AG09309 (cell line): ENCODE results near the gene PARP3.

Source experiments
- DNase-seq: peaks from one replicate; pipeline ENCODE4 v3.0.0-alpha.2; 2010; ENCODE audit warnings: low read depth
- H3K4me3 ChIP-seq: 2 replicates; pipeline ENCODE4 v1.5.1; 2011; ENCODE audit warnings: mild to moderate bottlenecking, low read depth, low read length, moderate library complexity; ENCODE audit not compliant: control insufficient read depth
- TF ChIP-seq, protein P1 (sequence below): IDR thresholded peaks from 2 replicates; pipeline ENCODE4 v1.5.1; 2011; ENCODE audit warnings: mild to moderate bottlenecking, low read depth, low read length, inconsistent platforms; ENCODE audit not compliant: insufficient read depth, control insufficient read depth; ENCODE audit errors: missing control alignments

PARP3 gene

GRCh38 chr3:51929420-51930003 lies 12.7 kb upstream of the PARP3 start:
- no peak for DNase-seq
- H3K4me3 ChIP-seq, result no peak overlapping the region
- TF ChIP-seq, protein P1, sequence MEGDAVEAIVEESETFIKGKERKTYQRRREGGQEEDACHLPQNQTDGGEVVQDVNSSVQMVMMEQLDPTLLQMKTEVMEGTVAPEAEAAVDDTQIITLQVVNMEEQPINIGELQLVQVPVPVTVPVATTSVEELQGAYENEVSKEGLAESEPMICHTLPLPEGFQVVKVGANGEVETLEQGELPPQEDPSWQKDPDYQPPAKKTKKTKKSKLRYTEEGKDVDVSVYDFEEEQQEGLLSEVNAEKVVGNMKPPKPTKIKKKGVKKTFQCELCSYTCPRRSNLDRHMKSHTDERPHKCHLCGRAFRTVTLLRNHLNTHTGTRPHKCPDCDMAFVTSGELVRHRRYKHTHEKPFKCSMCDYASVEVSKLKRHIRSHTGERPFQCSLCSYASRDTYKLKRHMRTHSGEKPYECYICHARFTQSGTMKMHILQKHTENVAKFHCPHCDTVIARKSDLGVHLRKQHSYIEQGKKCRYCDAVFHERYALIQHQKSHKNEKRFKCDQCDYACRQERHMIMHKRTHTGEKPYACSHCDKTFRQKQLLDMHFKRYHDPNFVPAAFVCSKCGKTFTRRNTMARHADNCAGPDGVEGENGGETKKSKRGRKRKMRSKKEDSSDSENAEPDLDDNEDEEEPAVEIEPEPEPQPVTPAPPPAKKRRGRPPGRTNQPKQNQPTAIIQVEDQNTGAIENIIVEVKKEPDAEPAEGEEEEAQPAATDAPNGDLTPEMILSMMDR, result no peak

DNA sequence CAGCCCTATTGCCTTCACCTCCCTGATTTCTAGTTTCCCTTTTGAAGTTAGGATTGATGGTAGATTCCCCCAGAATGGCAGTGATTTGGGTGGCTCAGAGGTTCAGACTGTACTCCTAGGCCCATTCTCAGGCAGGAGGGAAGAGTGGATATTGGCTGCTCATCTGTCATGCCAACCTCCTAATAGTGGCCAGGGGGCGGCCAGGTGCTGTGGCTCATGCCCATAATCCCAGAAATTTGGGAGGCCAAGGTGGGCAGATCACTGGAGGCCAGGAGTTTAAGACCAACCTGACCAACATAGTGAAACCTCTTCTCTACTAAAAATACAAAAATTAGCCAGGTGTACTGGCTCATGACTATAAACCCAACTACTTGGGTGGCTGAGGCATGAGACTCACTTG lies 11.7 kb upstream of the PARP3 start:
- no peak for DNase-seq
- TF ChIP-seq, protein P1, result no peak
- no peak overlapping the region for H3K4me3 ChIP-seq

DNA sequence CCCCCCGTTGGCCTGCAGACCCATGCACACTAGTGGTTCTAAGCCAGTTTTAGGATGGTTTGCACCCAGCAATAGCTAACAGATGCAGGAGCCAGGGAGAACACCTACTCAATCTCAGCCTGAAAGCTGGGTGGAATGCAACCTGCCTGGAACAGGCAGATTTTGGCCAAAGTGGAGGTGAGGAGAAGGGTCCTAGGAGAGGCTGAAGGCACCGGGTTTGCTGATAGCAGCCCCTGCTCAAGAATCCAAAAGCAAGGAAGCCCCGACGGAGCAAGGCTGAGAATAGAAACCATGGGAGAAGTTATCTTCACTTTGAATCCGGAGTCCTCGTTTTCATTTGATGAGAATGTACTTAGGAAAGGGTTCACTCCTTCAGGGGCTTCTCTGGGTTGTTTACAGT lies 10.4 kb upstream of the PARP3 start:
- TF ChIP-seq, protein P1, result no peak
- no peak overlapping the region for H3K4me3 ChIP-seq
- no peak for DNase-seq

DNA sequence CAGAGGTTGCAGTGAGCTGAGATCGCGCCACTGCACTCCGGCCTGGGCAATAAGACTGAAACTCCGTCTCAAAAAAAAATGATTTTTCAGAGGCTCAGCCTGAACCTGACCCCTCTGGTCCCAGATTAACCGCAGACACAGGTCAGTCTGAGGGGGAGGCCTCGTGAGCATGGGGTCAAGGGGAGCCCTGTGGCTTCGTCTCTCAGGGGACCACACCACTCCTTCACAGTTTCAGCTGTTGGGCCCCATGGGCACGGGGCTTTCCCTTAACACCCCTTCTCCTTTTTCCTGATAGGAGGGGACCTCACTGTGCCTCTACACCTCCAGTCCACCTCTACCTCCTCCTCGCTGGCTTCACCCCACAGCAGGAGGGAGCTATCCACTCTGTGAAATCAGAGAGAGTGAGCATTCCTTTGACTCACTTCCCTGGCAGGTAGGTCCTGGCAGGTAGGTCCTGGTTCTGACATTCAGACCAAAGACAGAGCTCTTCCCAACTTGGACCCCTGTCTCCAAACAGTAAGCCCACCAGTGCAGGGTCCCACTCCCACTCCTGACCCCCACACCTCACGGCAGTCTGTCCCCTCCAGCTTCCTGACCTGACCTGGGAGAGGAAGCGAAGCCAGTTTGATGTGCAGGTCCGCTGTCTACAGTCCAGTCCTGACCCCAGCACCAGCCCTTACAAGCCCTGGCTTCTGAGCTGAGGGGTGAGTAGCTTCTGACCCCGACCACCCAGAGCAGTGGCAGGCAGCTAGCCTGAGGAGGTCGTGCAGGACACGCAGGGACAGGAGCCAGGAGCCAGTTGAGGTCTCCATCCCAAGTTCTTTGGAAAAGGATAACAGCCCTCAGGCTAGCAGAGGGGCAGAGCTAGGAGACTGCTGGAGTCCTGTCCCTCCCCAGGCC lies 9.4 kb upstream of the PARP3 start:
- no peak for DNase-seq
- no peak overlapping the region for H3K4me3 ChIP-seq
- TF ChIP-seq, protein P1, result no peak

- TF ChIP-seq, protein P1, result no peak
- DNase-seq, result no peak
These were observed 8.6 kb upstream of the PARP3 start for GRCh38 chr3:51933471-51934138.

GRCh38 chr3:51934139-51934850 lies 7.9 kb upstream of the PARP3 start:
- no peak for DNase-seq
- TF ChIP-seq, protein P1, result no peak
- no peak overlapping the region for H3K4me3 ChIP-seq

More at GRCh38 chr3:51933471-51934138, 8.6 kb upstream of the PARP3 start:
- no peak overlapping the region for H3K4me3 ChIP-seq
